HG03097 (cell line): ENCODE results near the gene STX1B.
A peak's percentile ranks its signal among the peaks of the same experiment; 100 is the strongest.
"Not testable (repeated sequence)": the region's sequence is repeated elsewhere in the genome, so short reads cannot be mapped to it uniquely, and the experiment has no call there.

Experiments
- ATAC-seq: cut with Tn5 transposase; IDR thresholded peaks from one replicate; pipeline ENCODE4 v1.9.1; 2021; ENCODE audit not compliant: unreplicated experiment, low FRiP score

STX1B gene

GRCh38 chr16:31010585-31011325 lies at the start of gene STX1B:
TSS of gene STX1B (minus strand) at chr16:31010638. CDS start at chr16:31010396, 242 bp downstream.
- no peak for ATAC-seq

GRCh38 chr16:31055613-31056012 lies 45.2 kb upstream of the STX1B start:
- ATAC-seq = no peak

- ATAC-seq = no peak
Observed at GRCh38 chr16:31052114-31052513, 41.7 kb upstream of the STX1B start.

- ATAC-seq = no peak
Observed at GRCh38 chr16:31050280-31051030, 40.0 kb upstream of the STX1B start.

- ATAC-seq = no peak
Observed at GRCh38 chr16:31043898-31044481, 33.6 kb upstream of the STX1B start.

- no peak for ATAC-seq
Observed at GRCh38 chr16:31043352-31043751, 32.9 kb upstream of the STX1B start.

GRCh38 chr16:31042866-31043265 lies 32.4 kb upstream of the STX1B start:
- ATAC-seq = no peak

GRCh38 chr16:31038993-31039392 lies 28.6 kb upstream of the STX1B start:
- no peak for ATAC-seq

GRCh38 chr16:31036691-31037090 lies 26.3 kb upstream of the STX1B start:
- ATAC-seq = no peak

- ATAC-seq = peak; percentile 46
Observed at GRCh38 chr16:31033709-31034492, 23.5 kb upstream of the STX1B start.

GRCh38 chr16:31032736-31033708 lies 22.6 kb upstream of the STX1B start, which contains the start of gene STX4:
TSS of gene STX4 (plus strand) at chr16:31033558. CDS start at chr16:31033806, 248 bp downstream.
- peak; percentile 67 for ATAC-seq

GRCh38 chr16:31031276-31031675 lies 20.8 kb upstream of the STX1B start:
- no peak for ATAC-seq

GRCh38 chr16:31029272-31029671 lies 18.8 kb upstream of the STX1B start:
- no peak for ATAC-seq

GRCh38 chr16:31025339-31025738 lies 14.9 kb upstream of the STX1B start:
- no peak for ATAC-seq

GRCh38 chr16:31023627-31024226 lies 13.3 kb upstream of the STX1B start:
- ATAC-seq = no peak

GRCh38 chr16:31023252-31023602 lies 12.8 kb upstream of the STX1B start:
- no peak for ATAC-seq

- ATAC-seq = no peak
Observed at GRCh38 chr16:31022544-31023251, 12.3 kb upstream of the STX1B start.

GRCh38 chr16:31020536-31020935 lies 10.1 kb upstream of the STX1B start:
- no peak for ATAC-seq

GRCh38 chr16:31017756-31018155 lies 7.3 kb upstream of the STX1B start:
- ATAC-seq = not testable (repeated sequence)
